OCI-LY7 (cell line): ENCODE measurements around the gene CD46. TPM values are rescaled to one million over a fixed set of nuclear protein-coding genes. Genes with fewer than 3 reads are reported as not detected.

ENCODE experiments used
- BruUV-seq: library from RNA; stranded (reverse); fragments of 400-500 nt; replicated peaks from 2 replicates; lab custom pipeline; 2021; lab: Mats Ljungman, UMichigan
- CTCF ChIA-PET: fragments of 300-600 bp; sonication (Branson Sonifier 250); formaldehyde crosslinking; loops from one replicate; lab custom pipeline; 2022; ENCODE audit warnings: antibody characterized with exemption; ENCODE audit not compliant: unreplicated experiment; lab: Charles Lee
- POLR2A ChIA-PET: fragments of 300-600 bp; sonication (Branson Sonifier 250); formaldehyde crosslinking; loops from one replicate; lab custom pipeline; 2022; ENCODE audit warnings: antibody characterized with exemption; lab: Charles Lee
- DNase-seq: peaks from one replicate; pipeline ENCODE4 v3.0.0-alpha.2; 2015; ENCODE audit warnings: low spot score
- H2AFZ ChIP-seq: fragments of 200-600 bp; sonication (generic), shearing (Covaris generic); 2 replicates; pipeline ENCODE4 v1.6.1; 2014; ENCODE audit warnings: mild to moderate bottlenecking, antibody characterized with exemption, low read length, moderate library complexity
- H3K27ac ChIP-seq: fragments of 200-600 bp; sonication (generic); 2 replicates; pipeline ENCODE4 v1.5.1; 2014; ENCODE audit warnings: mixed run types, low read depth, mild to moderate bottlenecking, moderate library complexity, low read length, inconsistent platforms; ENCODE audit not compliant: poor library complexity, severe bottlenecking
- H3K36me3 ChIP-seq: fragments of 200-600 bp; sonication (generic); 2 replicates; pipeline ENCODE4 v1.6.1; 2014; ENCODE audit warnings: mild to moderate bottlenecking, antibody characterized with exemption, low read length, moderate library complexity, mixed read lengths; ENCODE audit not compliant: insufficient read depth
- H3K4me1 ChIP-seq: fragments of 200-600 bp; sonication (generic); 2 replicates; pipeline ENCODE4 v1.5.1; 2014; ENCODE audit warnings: mild to moderate bottlenecking, low read length; ENCODE audit not compliant: insufficient read depth, poor library complexity, severe bottlenecking
- H3K4me2 ChIP-seq: fragments of 200-600 bp; sonication (generic); 2 replicates; pipeline ENCODE4 v1.6.1; 2014; ENCODE audit warnings: mild to moderate bottlenecking, low read length
- H3K4me3 ChIP-seq: fragments of 200-600 bp; sonication (generic); 2 replicates; pipeline ENCODE4 v1.5.1; 2014; ENCODE audit warnings: mild to moderate bottlenecking, low read depth, low read length; ENCODE audit not compliant: poor library complexity, severe bottlenecking
- H3K79me2 ChIP-seq: fragments of 200-600 bp; sonication (generic); 2 replicates; pipeline ENCODE4 v1.6.1; 2016; ENCODE audit warnings: low read depth, mild to moderate bottlenecking, low read length, moderate library complexity, mixed read lengths; ENCODE audit not compliant: insufficient read depth
- H3K9me2 ChIP-seq: fragments of 200-600 bp; sonication (generic); 2 replicates; pipeline ENCODE4 v1.6.1; 2016; ENCODE audit warnings: mild to moderate bottlenecking, low read length, mixed read lengths; ENCODE audit not compliant: insufficient read depth
- H3K9me3 ChIP-seq: fragments of 200-600 bp; sonication (generic); 2 replicates; pipeline ENCODE4 v1.6.1; 2014; ENCODE audit warnings: mild to moderate bottlenecking, mixed run types, low read length, mixed read lengths
- H4K20me1 ChIP-seq: fragments of 200-600 bp; sonication (generic); 2 replicates; pipeline ENCODE4 v1.6.1; 2014; ENCODE audit warnings: mild to moderate bottlenecking, antibody characterized with exemption, low read length, moderate library complexity, mixed read lengths; ENCODE audit not compliant: insufficient read depth
- CTCF ChIP-seq: fragments of 200-600 bp; sonication (generic); conservative IDR thresholded peaks from 2 replicates; pipeline ENCODE4 v1.5.1; 2014; ENCODE audit warnings: mild to moderate bottlenecking, antibody characterized with exemption, low read length, moderate library complexity, mixed read lengths
- EZH2phosphoT487 ChIP-seq: fragments of 200-600 bp; sonication (generic); IDR thresholded peaks from 2 replicates; pipeline ENCODE4 v1.6.1; 2018; ENCODE audit warnings: low read depth, borderline replicate concordance, mild to moderate bottlenecking, mixed run types, antibody characterized with exemption, low read length, moderate library complexity, mixed read lengths
- intact Hi-C: fragments of 100-400 bp; cut with micrococcal nuclease; formaldehyde crosslinking; loops from one replicate; pipeline ENCODE4 v1.10.0; 2022; ENCODE audit not compliant: unreplicated experiment
- total RNA-seq, 2 experiments: library from RNA; depleted of rRNA in 1 of 2; stranded (reverse); fragments of >200 nt in 1 of 2; shearing (Covaris generic) in 1 of 2; gene quantifications; 2 replicates each; pipeline ENCODE4 v1.2.3, GENCODE V29; 2014 to 2022

Gene CD46
- total RNA-seq, 2 experiments from 2014 or later = 83.2 to 83.8 TPM

- H3K4me3 ChIP-seq = no peak overlapping the region
- H3K36me3 ChIP-seq = no peaks in the 10 kb centered on the region
- no peak overlapping the region for H3K27ac ChIP-seq
- no peaks in the 10 kb centered on the region for H3K9me2 ChIP-seq
- H2AFZ ChIP-seq = no peak overlapping the region
- H3K79me2 ChIP-seq = no peaks in the 10 kb centered on the region
- no peak for DNase-seq
- no peaks in the 10 kb centered on the region for H4K20me1 ChIP-seq
- ChIA-PET POLR2A (interaction anchor here (0.8 kb wide), 1 partner anchor 36 kb away, joined by 5 read pairs; no protein-coding TSS in a partner anchor), CTCF (no interaction called here)
- BruUV-seq = no TSS peak
- H3K4me2 ChIP-seq = no peak overlapping the region
- peaks cover 4% of the 10 kb centered on the region for H3K4me1 ChIP-seq
- TF ChIP-seq CTCF (no peak), EZH2phosphoT487 (no peak)
- intact Hi-C loops = no loop called here
- no peaks in the 10 kb centered on the region for H3K9me3 ChIP-seq
These were observed 84.1 kb downstream of the CD46 start for GRCh38 chr1:207835958-207836357.

DNA sequence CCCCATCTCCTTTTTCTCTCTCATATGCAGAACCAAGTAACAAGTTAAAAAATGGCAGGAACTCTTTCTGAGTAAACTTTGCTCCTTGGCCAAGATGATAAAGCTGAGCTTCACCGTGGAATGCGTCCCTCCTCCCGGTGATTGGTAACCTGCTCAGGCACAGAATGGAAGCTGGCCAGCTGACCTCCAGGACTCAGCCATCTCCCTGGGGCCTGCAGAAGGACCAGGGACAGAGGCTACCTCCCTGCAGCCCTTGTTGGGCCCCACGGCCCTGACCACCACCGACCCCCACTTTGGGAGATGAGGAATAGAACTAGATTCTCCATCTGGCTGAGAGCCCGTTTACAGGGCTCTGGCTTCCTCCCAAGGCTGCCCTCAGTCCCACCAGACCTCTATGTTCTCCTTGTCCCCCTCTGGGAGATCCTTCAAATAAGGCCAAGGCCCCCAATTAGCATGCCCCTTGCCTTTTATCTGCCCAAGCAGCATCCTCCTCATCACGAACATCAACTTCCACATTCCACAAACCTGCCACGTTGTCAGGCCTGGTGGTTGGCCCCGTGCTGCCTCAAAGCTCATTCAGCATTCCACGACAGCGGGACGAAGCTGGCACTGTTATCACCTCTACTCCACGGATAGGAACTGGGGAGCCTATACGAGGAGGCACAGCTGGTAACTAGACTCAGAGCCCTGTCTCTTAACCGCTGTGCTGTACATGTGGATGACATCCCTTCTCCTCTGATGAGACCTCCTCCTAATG lies 84.9 kb downstream of the CD46 start:
- POLR2A ChIA-PET = no interaction called here
- intact Hi-C loops = no loop called here
- Histone ChIP-seq H3K9me3 (no peaks in the 10 kb centered on the region), H3K27ac (no peak overlapping the region), H4K20me1 (no peaks in the 10 kb centered on the region), H3K79me2 (no peaks in the 10 kb centered on the region), H3K36me3 (no peaks in the 10 kb centered on the region), H2AFZ (no peak overlapping the region), H3K4me3 (no peak overlapping the region), H3K4me1 (peaks cover 4% of the 10 kb centered on the region), H3K9me2 (no peaks in the 10 kb centered on the region), H3K4me2 (no peak overlapping the region)
- no peak for DNase-seq
- BruUV-seq = no TSS peak
- CTCF ChIA-PET = no interaction called here
- TF ChIP-seq EZH2phosphoT487 = no peak
- TF ChIP-seq CTCF = no peak

GRCh38 chr1:207837673-207838072 lies 85.8 kb downstream of the CD46 start:
- no peaks in the 10 kb centered on the region for H3K79me2 ChIP-seq
- no peak overlapping the region for H2AFZ ChIP-seq
- intact Hi-C loops = no loop called here
- DNase-seq = no peak
- no peak overlapping the region for H3K4me3 ChIP-seq
- H3K9me3 ChIP-seq = no peaks in the 10 kb centered on the region
- no peak overlapping the region for H3K27ac ChIP-seq
- H3K4me1 ChIP-seq = no peaks in the 10 kb centered on the region
- no peaks in the 10 kb centered on the region for H3K9me2 ChIP-seq
- no peaks in the 10 kb centered on the region for H4K20me1 ChIP-seq
- ChIA-PET POLR2A (no interaction called here), CTCF (no interaction called here)
- H3K36me3 ChIP-seq = no peaks in the 10 kb centered on the region
- no TSS peak for BruUV-seq
- H3K4me2 ChIP-seq = no peak overlapping the region
- TF ChIP-seq EZH2phosphoT487 (no peak), CTCF (no peak)
